HG02973 (cell line): ENCODE results near the gene GPX5.
"Not testable (repeated sequence)": the region's sequence is repeated elsewhere in the genome, so short reads cannot be mapped to it uniquely, and the experiment has no call there.

Source experiments
- ATAC-seq: cut with Tn5 transposase; IDR thresholded peaks from one replicate; pipeline ENCODE4 v1.9.1; 2021; ENCODE audit warnings: moderate library complexity; ENCODE audit not compliant: unreplicated experiment

The GPX5 gene

GRCh38 chr6:28511628-28512300 lies 13.9 kb upstream of the GPX5 start:
- ATAC-seq: no peak

GRCh38 chr6:28512387-28512786 lies 13.3 kb upstream of the GPX5 start:
- not testable (repeated sequence) for ATAC-seq

DNA sequence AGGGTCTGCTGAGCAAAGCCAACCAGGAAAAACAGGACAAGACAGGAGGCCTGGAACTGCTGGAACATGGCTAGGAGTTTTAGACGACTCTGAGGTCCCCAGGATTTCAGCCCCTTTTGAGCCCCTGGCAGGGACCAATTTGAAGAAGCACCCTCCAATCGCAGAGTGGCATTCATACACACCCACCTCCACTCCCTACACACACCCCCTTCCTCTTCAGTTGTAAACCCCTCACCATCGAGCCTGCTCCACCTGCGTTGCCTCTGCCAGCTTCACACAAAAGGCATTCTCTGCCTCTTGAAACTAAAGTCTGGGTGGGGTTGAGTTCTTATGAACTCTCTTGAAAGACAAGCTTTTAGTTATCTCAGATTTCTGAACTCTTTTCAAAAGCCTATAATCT lies 10.0 kb upstream of the GPX5 start, which contains the start of gene GPX6:
TSS of gene GPX6 (minus strand) at position 118 of the 400 bp plus-strand sequence. CDS start at position 68, 50 bp downstream.
- no peak for ATAC-seq

GRCh38 chr6:28517964-28518363 lies 7.7 kb upstream of the GPX5 start:
- ATAC-seq: no peak

DNA sequence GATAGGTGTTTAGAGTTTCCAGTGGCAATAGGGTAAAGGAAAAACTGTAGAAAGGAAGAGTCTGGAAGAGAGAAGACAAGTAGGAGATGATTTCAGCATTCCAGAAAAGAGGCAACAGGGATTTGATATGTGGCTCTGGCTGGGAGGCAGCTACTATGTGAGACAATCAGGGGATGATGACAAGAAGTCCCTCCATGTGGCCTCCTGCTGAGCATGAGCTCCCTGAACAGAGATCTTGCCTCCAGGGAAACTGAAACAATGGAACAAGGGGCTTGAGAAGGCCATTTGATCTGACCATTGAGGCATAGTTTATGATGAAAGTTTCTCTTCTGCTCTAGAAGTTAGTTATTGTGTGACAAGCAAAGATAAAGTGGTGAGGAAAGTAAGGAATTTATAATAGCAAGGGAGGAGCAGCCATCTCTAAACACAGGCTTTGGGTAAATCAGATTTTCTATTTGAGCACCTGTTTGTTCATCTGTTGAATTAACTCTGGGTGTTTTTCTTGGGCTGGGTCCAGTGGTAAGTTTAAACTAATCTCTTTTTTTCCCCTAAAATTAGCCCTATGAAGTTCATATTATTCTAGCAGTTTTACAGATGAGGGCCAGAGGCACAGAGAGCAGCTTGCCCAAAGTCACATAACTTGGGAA lies 3.0 kb upstream of the GPX5 start:
- no peak for ATAC-seq

- ATAC-seq: no peak
These were observed 2.4 kb upstream of the GPX5 start for GRCh38 chr6:28523241-28523622.

GRCh38 chr6:28530777-28531176 lies 5.1 kb downstream of the GPX5 start:
- no peak for ATAC-seq

DNA sequence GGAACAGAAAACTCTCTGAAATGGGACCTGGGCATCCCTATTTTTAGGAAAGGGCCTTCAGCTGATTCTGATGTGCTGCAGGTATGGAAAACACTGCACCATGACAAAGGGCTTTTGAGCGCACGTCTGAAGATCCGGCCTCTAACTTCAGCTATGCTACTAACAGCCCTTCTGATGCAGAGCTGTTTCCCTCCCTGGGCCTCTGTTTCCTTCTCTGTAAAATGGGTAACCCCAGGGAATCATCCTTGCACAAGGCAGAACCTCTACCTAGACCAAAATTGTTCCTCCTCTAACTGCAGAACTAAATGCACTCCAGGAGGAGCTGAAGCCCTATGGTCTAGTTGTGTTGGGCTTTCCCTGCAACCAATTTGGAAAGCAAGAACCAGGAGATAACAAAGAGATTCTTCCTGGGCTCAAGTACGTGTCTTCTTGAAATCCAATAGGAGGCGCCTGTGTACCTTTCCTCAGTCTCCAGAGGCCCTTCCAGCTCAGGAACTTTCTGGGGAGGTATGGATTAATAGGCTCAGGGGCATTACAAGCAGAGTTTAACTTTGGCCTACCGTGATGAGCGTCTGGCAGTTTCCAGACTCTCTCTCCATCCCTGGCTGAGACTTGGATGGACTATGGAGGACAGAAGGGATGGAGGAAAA lies 5.9 kb downstream of the GPX5 start:
- no peak for ATAC-seq

GRCh38 chr6:28534306-28534705 lies 8.6 kb downstream of the GPX5 start:
- no peak for ATAC-seq

DNA sequence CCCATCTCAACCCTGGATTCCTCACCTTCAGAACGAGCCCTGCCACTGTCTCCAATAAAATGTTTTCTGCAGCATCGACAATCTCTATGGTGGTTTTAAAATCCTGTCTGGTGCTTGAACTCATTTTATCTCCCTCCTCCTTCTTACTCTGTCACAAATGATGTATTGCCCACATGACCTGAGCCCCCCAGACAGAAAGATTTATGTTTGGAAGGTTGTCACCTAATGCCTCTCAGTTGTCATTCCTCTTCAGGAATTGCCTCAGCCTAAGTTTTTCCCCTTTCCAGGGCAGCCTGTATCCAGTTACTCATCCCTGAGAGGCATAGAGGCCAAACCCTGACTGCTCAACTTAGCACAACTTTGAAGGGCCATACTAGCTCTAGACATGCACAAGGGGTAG lies 9.2 kb downstream of the GPX5 start:
- ATAC-seq: no peak

DNA sequence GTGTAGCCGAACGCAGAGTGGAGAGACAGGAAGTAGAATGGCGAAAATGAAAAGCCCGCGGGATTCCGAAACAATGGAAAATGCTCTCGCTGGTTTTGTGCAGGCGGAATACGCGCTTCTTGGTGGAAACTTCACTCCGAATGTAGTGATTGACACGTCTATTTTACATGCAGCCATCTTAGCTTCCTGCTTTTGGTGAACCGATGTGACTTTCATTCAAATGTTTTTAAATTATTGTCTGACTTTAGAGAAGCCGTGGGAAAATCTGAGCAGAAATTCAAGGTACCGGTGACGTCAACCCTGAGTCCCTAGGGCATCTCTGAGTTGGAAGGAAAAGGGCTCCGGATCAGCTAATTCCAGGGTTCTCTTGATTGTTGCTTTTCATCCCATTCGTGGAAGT lies 11.4 kb downstream of the GPX5 start:
- ATAC-seq: no peak

DNA sequence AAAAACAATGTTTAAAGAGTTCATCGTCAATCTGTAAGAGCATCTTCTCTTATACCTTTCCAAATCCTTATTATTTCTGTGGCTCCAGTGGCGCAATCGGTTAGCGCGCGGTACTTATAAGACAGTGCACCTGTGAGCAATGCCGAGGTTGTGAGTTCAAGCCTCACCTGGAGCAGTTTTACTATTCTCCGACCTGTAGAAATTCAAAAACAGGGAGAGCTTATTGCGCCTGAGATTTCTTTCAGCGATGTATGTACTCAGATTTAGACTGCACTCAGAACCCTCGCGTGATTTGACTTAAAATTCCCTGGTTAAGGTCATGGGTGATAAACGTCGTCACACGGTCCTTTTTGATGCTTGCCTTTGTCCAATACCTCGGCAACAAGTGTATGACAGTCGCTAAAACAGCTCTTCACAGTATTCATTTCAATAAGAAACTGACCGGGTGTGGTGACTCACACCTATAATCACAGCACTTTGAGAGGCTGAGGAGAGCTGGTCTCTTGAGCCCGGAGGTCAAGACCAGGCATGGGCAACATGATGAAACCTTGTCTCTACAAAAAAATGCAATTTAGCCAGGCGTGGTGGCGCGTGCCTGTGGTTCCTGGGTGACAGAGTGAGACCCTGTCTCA lies 11.9 kb downstream of the GPX5 start:
- no peak for ATAC-seq

GRCh38 chr6:28541996-28542395 lies 16.3 kb downstream of the GPX5 start:
- no peak for ATAC-seq

DNA sequence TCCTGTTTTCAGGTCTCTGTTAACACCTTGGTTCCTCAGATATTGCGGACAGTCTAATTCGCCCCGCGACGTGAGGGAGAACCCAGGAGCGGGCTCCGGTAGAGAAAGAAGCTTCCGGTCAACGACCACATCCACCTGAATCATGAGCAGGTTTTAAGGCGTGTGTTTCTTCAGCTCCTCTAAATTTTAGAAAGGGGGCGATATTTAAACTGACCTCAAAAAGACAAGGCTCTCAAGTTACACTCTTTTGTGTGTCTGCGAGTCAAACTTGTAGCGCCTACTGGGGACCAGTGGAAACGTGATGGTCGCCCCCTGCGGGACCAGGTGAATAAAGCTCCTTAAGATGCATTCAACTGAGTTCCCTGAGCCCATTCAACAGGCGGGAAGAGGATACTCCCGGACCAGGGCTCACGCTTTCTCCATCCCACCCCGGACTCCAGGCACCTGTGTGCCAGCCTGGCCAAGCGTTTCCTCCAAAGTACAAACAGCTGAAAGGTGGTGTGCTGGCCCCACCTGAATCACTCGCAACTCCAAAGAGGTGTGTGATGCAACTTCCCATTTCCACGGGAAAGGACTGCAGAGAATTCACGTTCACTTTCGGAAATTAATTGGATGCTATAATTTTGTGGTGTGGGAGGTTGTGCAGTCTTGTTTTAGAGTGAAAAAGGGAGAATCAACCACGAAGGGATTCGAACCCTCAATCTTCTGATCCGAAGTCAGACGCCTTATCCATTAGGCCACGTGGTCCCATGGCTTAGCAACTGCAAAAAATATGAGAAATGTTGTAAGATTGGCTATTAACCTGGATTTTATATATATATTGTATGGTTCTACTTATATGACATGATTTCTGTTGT lies 17.0 kb downstream of the GPX5 start:
- peak; percentile 56 for ATAC-seq

GRCh38 chr6:28543651-28544610 lies 18.2 kb downstream of the GPX5 start:
- ATAC-seq: no peak

DNA sequence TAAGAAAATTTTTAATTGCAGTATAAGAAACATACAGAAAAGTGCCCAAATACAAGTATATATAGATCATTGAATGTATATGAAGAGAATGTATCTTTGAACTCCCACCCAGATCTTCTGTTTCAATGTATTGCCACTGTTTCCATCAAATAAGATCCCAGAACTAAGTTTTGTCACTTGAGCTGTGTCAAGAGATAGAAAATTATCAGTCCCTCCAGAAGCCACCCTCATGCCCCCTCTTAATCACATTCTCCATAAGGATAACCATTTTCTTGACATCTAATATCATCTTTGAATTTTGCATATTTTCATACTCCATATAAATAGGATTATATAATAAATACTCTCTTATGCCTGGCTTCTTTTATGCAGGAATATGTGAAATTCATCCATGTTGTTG lies 20.3 kb downstream of the GPX5 start:
- ATAC-seq: no peak

DNA sequence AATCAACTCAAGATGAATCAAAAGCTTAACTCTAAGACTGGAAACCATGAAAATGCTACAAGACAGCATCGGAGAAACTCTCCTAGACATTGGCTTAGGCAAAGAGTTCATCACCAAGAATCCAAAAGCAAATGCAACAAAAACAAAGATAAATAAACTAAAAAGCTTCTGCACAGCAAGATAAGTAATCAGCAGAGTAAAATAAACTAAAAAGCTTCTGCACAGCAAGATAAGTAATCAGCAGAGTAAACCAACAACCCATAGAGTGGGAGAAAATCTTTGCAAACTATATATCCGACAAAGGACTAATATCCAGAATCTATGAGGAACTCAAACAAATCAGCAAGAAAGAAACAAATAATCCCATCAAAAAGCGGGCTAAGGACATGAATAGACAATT lies 21.3 kb downstream of the GPX5 start:
- ATAC-seq: not testable (repeated sequence)

GRCh38 chr6:28551891-28552666 lies 26.4 kb downstream of the GPX5 start:
- no peak for ATAC-seq
